ENCODE results near the gene PDZD7.
A peak's percentile ranks its signal among the peaks of the same experiment; 100 is the strongest.

Gene PDZD7

DNA sequence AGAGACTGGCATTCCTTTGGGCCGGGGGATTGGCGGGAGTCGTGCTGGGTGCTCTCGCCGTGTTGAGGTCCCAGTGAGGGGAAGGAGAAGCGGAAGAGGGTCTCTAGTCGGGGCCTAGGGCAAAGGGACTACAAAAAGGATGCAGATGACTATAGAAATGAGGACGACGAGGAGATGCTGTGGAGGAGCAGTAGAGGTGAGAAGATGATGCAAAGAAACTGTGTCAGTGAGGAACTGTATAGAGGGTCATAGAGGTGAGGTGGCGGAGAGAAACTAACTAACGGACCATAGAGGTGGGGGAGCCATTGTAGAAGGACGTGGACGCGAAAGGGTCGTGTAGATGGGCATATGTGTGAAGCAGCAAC, 43.3 kb downstream of the PDZD7 start:
- TF ChIP-seq CTCF (IDR thresholded peaks at IDR 0.05; ENCODE audit: control insufficient read depth, extremely low read depth, insufficient read depth): no peak
- peak overlapping the region; percentile 88 for H3K4me3 ChIP-seq (ENCODE audit: low read depth, low read length)
- DNase-seq (ENCODE audit: low read depth): no peak

- H3K4me3 ChIP-seq (ENCODE audit: low read depth, low read length): peak within 1 kb of the TSS; percentile 88
- no peak for TF ChIP-seq CTCF (IDR thresholded peaks at IDR 0.05; ENCODE audit: control insufficient read depth, extremely low read depth, insufficient read depth)
- DNase-seq (ENCODE audit: low read depth): no peak
Observed at GRCh38 chr10:100986952-100987684, 43.8 kb downstream of the PDZD7 start, which contains the start of the genes MRPL43 and TWNK. MRPL43 (minus strand) TSS chr10:100987497; CDS start chr10:100987443, 54 bp downstream. TWNK (plus strand) TSS chr10:100987543; CDS start chr10:100988211, 668 bp downstream.

DNA sequence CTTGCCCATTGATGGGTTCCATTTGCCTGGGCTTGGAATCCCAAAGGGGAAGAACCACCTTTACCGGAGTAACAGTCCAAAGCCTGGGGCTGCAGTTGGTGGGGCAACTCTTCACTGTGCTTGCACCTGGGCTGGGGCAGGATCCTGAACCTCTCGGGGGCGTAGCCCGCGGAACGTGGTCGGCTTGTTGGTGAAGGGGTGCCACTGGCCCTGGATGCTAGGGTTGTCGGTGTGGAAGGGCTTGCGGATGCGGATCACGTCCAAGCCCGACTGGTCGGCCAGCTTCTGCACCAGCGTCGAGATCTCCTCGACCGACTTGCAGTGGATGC, 44.3 kb downstream of the PDZD7 start:
- no peak for DNase-seq (ENCODE audit: low read depth)
- peak overlapping the region; percentile 88 for H3K4me3 ChIP-seq (ENCODE audit: low read depth, low read length)
- no peak for TF ChIP-seq CTCF (IDR thresholded peaks at IDR 0.05; ENCODE audit: control insufficient read depth, extremely low read depth, insufficient read depth)

- no peak for DNase-seq (ENCODE audit: low read depth)
- no peak for TF ChIP-seq CTCF (IDR thresholded peaks at IDR 0.05; ENCODE audit: control insufficient read depth, extremely low read depth, insufficient read depth)
- H3K4me3 ChIP-seq (ENCODE audit: low read depth, low read length): no peak overlapping the region
Observed at GRCh38 chr10:100985336-100985735, 45.6 kb downstream of the PDZD7 start.

DNA sequence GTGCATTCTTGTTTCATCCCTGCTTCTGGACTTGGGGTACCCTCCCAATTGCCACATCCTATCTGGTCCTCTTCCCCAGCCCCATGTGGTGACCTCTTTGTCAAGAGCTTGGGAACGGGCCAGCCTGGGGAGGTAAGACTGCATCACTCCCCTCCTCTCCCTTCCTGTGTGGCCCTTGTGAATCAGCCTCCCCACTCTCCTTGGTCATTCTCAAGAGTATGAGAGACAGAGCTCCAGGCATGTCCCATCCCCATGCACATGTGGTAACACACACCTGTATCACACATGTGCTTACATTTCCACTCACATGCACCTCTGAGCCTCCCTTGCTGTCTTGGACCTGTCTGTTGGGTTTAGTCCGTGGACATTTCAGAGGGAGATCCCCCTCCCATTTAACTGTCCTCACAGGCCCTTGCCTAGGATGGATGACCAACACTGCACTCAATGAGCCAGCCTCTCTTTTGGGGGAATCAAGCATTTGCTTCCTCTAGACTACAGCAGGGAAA, 46.2 kb downstream of the PDZD7 start:
- no peak for DNase-seq (ENCODE audit: low read depth)
- no peak for TF ChIP-seq CTCF (IDR thresholded peaks at IDR 0.05; ENCODE audit: control insufficient read depth, extremely low read depth, insufficient read depth)
- H3K4me3 ChIP-seq (ENCODE audit: low read depth, low read length): no peak overlapping the region

DNA sequence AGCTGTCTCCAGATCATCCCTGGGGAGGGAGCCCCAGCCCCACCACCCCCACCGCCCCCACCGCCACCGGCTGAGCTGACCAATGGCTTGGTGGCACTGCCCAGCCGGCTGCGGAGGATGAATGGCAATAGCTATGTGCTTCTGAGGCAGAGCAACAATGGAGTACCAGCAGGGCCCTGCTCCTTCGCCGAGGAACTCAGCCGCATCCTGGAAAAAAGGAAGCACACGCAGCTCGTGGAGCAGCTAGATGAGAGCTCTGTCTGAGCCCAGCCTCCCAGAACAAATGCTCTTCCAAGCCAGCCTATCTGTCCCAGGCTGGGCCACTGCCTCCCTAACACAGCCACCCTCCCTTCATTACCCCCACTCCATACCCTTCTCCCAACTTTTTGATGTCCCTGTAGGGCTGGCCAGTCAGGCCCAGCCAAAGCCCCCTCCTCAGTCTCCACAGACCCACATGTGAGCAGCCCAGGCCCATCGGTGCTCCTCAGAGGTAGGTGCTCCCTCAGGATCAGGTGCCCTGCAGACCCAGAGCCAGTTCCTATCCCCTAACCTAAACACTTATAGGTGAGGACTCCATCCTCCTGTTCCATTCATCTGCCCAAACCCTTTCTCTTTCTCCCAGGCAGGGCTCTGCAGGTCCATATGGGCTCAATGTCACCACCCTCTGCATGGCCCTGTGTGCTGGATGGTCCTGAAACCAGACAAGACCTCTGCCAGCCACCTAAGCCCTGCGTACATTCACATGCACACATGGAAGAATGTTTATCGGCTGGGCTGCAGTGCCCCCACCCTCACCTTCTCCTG, 46.9 kb downstream of the PDZD7 start:
- no peak for DNase-seq (ENCODE audit: low read depth)
- no peak overlapping the region for H3K4me3 ChIP-seq (ENCODE audit: low read depth, low read length)
- TF ChIP-seq CTCF (IDR thresholded peaks at IDR 0.05; ENCODE audit: control insufficient read depth, extremely low read depth, insufficient read depth): no peak
